SW 1271 (cell line): Measurements from ENCODE around the gene FN1.

Experiments used
- DNase-seq, 2 experiments: peaks; one replicate each; lab custom pipeline; 2025; lab: John Stamatoyannopoulos, UW

Gene FN1

GRCh38 chr2:215382480-215382879 lies 53.4 kb downstream of the FN1 start:
- no peak for DNase-seq

- DNase-seq: no peak
Measured at GRCh38 chr2:215382011-215382410, 53.9 kb downstream of the FN1 start.

- DNase-seq: no peak
Measured at GRCh38 chr2:215380699-215381098, 55.2 kb downstream of the FN1 start.

GRCh38 chr2:215379948-215380347 lies 55.9 kb downstream of the FN1 start:
- DNase-seq: no peak

- no peak for DNase-seq
Measured at GRCh38 chr2:215379039-215379438, 56.8 kb downstream of the FN1 start.

- DNase-seq: no peak
Measured at GRCh38 chr2:215378045-215378444, 57.8 kb downstream of the FN1 start.

GRCh38 chr2:215377283-215377682 lies 58.6 kb downstream of the FN1 start:
- DNase-seq: no peak

- DNase-seq: no peak
Measured at GRCh38 chr2:215376103-215376780, 59.6 kb downstream of the FN1 start.

- no peak for DNase-seq
Measured at GRCh38 chr2:215375467-215375830, 60.4 kb downstream of the FN1 start.

GRCh38 chr2:215374642-215375466 lies 61.0 kb downstream of the FN1 start:
- DNase-seq: no peak

GRCh38 chr2:215374002-215374401 lies 61.9 kb downstream of the FN1 start:
- no peak for DNase-seq

GRCh38 chr2:215372968-215373649 lies 62.8 kb downstream of the FN1 start:
- no peak for DNase-seq

GRCh38 chr2:215371915-215372897 lies 63.7 kb downstream of the FN1 start:
- DNase-seq: no peak

GRCh38 chr2:215370112-215370965 lies 65.5 kb downstream of the FN1 start:
- no peak for DNase-seq

- no peak for DNase-seq
Measured at GRCh38 chr2:215369181-215369760, 66.6 kb downstream of the FN1 start.

- DNase-seq: no peak
Measured at GRCh38 chr2:215368493-215368809, 67.4 kb downstream of the FN1 start.

- no peak for DNase-seq
Measured at GRCh38 chr2:215367662-215368492, 68.0 kb downstream of the FN1 start.

GRCh38 chr2:215366440-215367032 lies 69.3 kb downstream of the FN1 start:
- no peak for DNase-seq

- DNase-seq: no peak
Measured at GRCh38 chr2:215365184-215365658, 70.6 kb downstream of the FN1 start.
